ENCODE measurements around the gene TEX35. TPM values are rescaled to one million over a fixed set of nuclear protein-coding genes. Genes with fewer than 3 reads are reported as not detected.

The TEX35 gene
- total and polyA plus RNA-seq, 4 donors, result not detected

- TF ChIP-seq EGR1 (IDR thresholded peaks at IDR 0.05; ENCODE audit: low read depth in 2 of 2) (no peak), HNF4G (IDR thresholded peaks at IDR 0.05) (no peak), FOXA2 (IDR thresholded peaks at IDR 0.05) (no peak), JUND (IDR thresholded peaks at IDR 0.05) (no peak), FOXA1 (IDR thresholded peaks at IDR 0.05) (no peak), RXRA (IDR thresholded peaks at IDR 0.05) (no peak), REST (IDR thresholded peaks at IDR 0.05) (no peak), HNF4A (conservative IDR thresholded peaks at IDR 0.05) (no peak), ATF3 (IDR thresholded peaks at IDR 0.05) (no peak)
Measured at GRCh38 chr1:178565586-178565985, 52.7 kb downstream of the TEX35 start.

GRCh38 chr1:178566187-178566586, 53.3 kb downstream of the TEX35 start:
- H3K27ac ChIP-seq (ENCODE audit: low read depth in 1 of 2, low read length in 2 of 2), result no peak overlapping the region
- 94% methylated on average over 3 of the region's 3 CpGs for WGBS
- no peak for TF ChIP-seq CTCF (IDR thresholded peaks at IDR 0.05; ENCODE audit: low read depth, low read length, missing input control)
- TF ChIP-seq JUND (IDR thresholded peaks at IDR 0.05), result no peak
- no peak for TF ChIP-seq TAF1 (conservative IDR thresholded peaks at IDR 0.05)
- no peak for TF ChIP-seq SP1 (IDR thresholded peaks at IDR 0.05)
- no peak for TF ChIP-seq GABPA (IDR thresholded peaks at IDR 0.05 in 1 of 2, conservative IDR thresholded peaks at IDR 0.05 in 1 of 2)
- TF ChIP-seq HNF4A (conservative IDR thresholded peaks at IDR 0.05), result no peak
- no peak for TF ChIP-seq YY1 (IDR thresholded peaks at IDR 0.05)
- TF ChIP-seq ATF3 (IDR thresholded peaks at IDR 0.05), result no peak
- TF ChIP-seq MAX (IDR thresholded peaks at IDR 0.05), result no peak
- TF ChIP-seq RAD21 (IDR thresholded peaks at IDR 0.05), result no peak
- TF ChIP-seq ZBTB33 (IDR thresholded peaks at IDR 0.05), result no peak
- TF ChIP-seq RXRA (IDR thresholded peaks at IDR 0.05), result no peak
- TF ChIP-seq EGR1 (IDR thresholded peaks at IDR 0.05; ENCODE audit: low read depth in 2 of 2), result no peak
- TF ChIP-seq HNF4G (IDR thresholded peaks at IDR 0.05), result no peak
- TF ChIP-seq REST (IDR thresholded peaks at IDR 0.05), result no peak
- no peak for TF ChIP-seq FOXA1 (IDR thresholded peaks at IDR 0.05)
- no peak for TF ChIP-seq FOXA2 (IDR thresholded peaks at IDR 0.05)
- no peak for TF ChIP-seq NR2F2 (IDR thresholded peaks at IDR 0.05)

More at GRCh38 chr1:178565586-178565985, 52.7 kb downstream of the TEX35 start:
- Histone ChIP-seq H3K4me1 (ENCODE audit: control insufficient read depth in 4 of 4, insufficient read depth in 4 of 4, low read length in 3 of 4) (peaks cover 0 to 8% (median 2%) of the 10 kb centered on the region in 4 donors), H3K27ac (ENCODE audit: low read depth in 1 of 2, low read length in 2 of 2) (no peak overlapping the region), H3K9me3 (ENCODE audit: control insufficient read depth in 4 of 4, low read length in 3 of 4) (no peaks in the 10 kb centered on the region), H3K9ac (ENCODE audit: low read depth in 1 of 2, low read length in 2 of 2) (no peak overlapping the region), H3K27me3 (ENCODE audit: control insufficient read depth in 4 of 4, insufficient read depth in 4 of 4, low read length in 3 of 4) (no peaks in the 10 kb centered on the region), H3K4me3 (ENCODE audit: low read depth in 1 of 3, low read length in 3 of 3) (no peak overlapping the region), H3K36me3 (ENCODE audit: control insufficient read depth in 4 of 4, insufficient read depth in 3 of 4, low read depth in 1 of 4, low read length in 3 of 4) (no peaks in the 10 kb centered on the region)
- WGBS, result 55% methylated on average over 3 of the region's 3 CpGs
- DNase-seq (ENCODE audit: low spot score), result no peak

More at GRCh38 chr1:178566187-178566586, 53.3 kb downstream of the TEX35 start:
- Histone ChIP-seq H3K4me1 (ENCODE audit: control insufficient read depth in 4 of 4, insufficient read depth in 4 of 4, low read length in 3 of 4) (peaks cover 0 to 8% (median 2%) of the 10 kb centered on the region in 4 donors), H3K9ac (ENCODE audit: low read depth in 1 of 2, low read length in 2 of 2) (no peak overlapping the region), H3K4me3 (ENCODE audit: low read depth in 1 of 3, low read length in 3 of 3) (no peak overlapping the region), H3K27me3 (ENCODE audit: control insufficient read depth in 4 of 4, insufficient read depth in 4 of 4, low read length in 3 of 4) (no peaks in the 10 kb centered on the region), H3K36me3 (ENCODE audit: control insufficient read depth in 4 of 4, insufficient read depth in 3 of 4, low read depth in 1 of 4, low read length in 3 of 4) (no peaks in the 10 kb centered on the region), H3K9me3 (ENCODE audit: control insufficient read depth in 4 of 4, low read length in 3 of 4) (no peaks in the 10 kb centered on the region)
- DNase-seq (ENCODE audit: low spot score), result no peak
